ENCODE measurements around the gene IGSF21.
"Not testable (repeated sequence)": the region's sequence is repeated elsewhere in the genome, so short reads cannot be mapped to it uniquely, and the experiment has no call there.

IGSF21 gene

DNA sequence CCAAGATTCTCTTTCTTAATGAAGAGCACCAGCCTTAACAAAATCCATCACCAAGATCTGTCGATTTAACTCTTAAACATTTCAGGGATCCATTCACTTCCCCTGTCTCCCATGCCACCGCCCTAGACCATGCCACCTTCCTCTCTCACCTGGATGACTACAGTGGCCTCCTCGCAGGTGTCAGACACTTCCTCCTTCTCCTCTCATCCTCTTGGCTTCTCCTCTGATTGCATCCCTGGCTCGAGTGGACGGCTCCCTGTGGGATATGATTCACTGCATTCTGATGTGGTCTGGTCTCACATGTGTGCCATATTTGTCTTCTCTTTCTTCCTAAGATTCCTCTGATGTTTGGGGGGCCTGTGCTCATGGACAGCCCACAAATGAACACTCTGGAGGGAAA is 306.7 kb downstream of the IGSF21 start:
- TF ChIP-seq, protein P1, sequence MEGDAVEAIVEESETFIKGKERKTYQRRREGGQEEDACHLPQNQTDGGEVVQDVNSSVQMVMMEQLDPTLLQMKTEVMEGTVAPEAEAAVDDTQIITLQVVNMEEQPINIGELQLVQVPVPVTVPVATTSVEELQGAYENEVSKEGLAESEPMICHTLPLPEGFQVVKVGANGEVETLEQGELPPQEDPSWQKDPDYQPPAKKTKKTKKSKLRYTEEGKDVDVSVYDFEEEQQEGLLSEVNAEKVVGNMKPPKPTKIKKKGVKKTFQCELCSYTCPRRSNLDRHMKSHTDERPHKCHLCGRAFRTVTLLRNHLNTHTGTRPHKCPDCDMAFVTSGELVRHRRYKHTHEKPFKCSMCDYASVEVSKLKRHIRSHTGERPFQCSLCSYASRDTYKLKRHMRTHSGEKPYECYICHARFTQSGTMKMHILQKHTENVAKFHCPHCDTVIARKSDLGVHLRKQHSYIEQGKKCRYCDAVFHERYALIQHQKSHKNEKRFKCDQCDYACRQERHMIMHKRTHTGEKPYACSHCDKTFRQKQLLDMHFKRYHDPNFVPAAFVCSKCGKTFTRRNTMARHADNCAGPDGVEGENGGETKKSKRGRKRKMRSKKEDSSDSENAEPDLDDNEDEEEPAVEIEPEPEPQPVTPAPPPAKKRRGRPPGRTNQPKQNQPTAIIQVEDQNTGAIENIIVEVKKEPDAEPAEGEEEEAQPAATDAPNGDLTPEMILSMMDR (conservative IDR thresholded peaks at IDR 0.05; ENCODE audit: low read length): no peak
- no peak for DNase-seq (ENCODE audit: low read depth)
- no peak overlapping the region for H3K4me3 ChIP-seq (ENCODE audit: low read length)

DNA sequence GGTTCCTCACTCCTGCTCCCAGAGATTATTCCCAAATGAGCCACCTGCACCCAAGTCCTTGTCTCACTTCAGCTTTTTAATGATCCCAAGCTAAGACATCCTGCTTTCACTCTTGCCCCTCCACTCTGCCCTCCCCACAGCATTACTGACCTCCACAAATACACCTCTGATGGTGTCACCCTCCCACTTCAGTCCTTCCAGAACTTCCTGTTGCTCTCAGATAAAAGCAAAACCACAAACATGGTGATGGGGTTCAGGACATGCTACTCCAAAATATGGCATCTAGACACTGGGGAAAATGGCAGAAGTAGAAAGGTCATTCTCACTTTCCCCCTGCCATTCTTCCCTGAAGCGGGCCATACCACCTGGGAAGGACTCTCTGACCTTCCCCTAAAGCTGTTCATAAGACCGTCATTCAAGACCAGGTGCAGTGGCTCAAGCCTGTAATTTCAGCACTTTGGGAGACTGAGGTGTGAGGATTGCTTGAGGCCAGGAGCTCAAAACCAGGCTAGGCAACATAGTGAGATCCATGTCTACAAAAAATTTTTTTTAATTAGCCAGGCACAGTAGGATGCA is 307.4 kb downstream of the IGSF21 start:
- DNase-seq (ENCODE audit: low read depth): no peak
- TF ChIP-seq, protein P1 (conservative IDR thresholded peaks at IDR 0.05; ENCODE audit: low read length): no peak
- H3K4me3 ChIP-seq (ENCODE audit: low read length): no peak overlapping the region

DNA sequence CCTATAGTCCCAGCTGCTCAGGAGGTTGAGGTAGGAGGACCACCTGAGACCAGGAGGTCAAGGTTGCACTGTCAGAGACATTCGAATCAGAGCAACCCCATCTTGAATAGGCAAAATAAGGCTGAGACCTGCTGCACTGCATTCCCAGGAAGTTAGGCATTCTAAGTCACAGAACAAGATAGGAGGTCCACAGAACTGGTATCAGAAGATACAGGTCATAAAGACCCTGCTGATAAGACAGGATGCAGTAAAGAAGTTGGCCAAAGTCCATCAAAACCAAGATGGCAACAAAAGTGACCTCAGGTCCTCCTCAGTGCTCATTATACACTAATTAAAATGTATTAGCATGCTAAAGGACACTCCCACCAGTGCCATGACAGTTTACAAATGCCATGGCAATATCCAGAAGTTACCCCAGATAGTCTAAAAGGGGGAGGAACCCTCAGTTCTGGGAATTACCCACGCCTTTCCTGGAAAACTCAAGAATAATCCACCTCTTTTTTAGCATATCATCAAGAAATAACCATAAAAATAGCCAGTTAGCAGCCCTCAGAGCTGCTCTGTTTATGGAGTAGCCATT is 307.9 kb downstream of the IGSF21 start:
- DNase-seq (ENCODE audit: low read depth): no peak
- no peak overlapping the region for H3K4me3 ChIP-seq (ENCODE audit: low read length)
- TF ChIP-seq, protein P1 (conservative IDR thresholded peaks at IDR 0.05; ENCODE audit: low read length): no peak

DNA sequence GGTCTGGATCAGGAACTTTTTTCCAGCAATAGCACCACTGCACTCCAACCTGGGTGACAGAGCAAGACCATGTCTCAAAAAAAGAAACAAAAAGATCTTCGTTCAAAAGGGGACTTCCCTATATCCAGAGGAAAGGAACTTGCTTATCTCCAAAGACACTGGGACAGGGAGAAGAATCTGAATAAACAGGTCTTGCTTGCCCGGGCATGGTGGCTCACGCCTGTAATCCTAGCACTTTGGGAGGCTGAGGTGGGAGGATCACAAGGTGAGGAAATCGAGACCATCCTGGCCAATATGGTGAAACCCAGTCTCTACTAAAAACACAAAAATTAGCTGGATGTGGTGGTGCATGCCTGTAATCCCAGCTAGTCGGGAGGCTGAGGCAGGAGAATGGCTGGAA is 308.5 kb downstream of the IGSF21 start:
- DNase-seq (ENCODE audit: low read depth); H3K4me3 ChIP-seq (ENCODE audit: low read length): not testable (repeated sequence)

DNA sequence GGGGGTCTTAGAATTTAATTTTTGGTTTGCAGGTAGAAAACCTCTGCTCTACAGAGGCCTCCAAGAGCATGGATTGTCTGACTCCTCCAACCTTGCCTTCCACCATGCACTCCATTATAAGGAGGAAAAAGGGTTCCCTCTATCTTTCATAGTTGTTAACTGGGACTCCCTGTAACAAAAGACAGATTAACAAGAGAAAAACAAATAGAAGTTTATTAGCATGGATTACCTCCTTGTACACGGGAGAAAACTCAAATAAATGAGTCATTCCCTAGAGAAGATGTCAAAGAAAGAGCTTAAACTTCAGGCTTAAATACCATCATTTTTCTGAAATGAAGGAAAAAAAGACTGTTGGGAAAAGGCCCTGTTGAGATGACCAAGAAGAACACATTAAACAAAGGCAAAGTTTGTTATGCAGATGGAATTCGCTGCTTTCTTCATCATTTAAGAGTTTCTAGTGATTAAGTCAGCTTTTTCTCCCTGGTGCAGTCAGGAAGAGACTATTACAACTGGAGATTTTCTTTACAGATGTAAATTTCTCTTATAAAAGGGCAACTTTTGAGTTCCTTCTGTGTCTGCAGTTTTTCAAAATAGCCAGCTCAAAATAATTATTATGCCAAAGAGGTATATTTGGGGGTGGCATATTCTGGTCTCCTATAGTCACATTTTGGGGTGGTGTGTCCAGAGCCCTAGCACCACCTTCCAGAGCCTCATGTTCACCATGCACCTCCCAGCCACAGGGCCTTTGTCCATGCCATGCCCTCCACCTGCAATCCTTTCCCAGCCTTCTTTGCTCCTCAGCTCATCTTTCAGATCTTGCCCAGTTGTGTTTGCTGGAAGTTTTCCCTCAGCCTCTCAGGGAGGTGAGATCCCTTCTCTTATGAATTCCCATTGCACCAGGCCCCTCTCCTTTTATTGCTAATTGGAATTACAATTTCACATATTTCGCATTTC is 310.0 kb downstream of the IGSF21 start:
- no peak for DNase-seq (ENCODE audit: low read depth)
- no peak overlapping the region for H3K4me3 ChIP-seq (ENCODE audit: low read length)

DNA sequence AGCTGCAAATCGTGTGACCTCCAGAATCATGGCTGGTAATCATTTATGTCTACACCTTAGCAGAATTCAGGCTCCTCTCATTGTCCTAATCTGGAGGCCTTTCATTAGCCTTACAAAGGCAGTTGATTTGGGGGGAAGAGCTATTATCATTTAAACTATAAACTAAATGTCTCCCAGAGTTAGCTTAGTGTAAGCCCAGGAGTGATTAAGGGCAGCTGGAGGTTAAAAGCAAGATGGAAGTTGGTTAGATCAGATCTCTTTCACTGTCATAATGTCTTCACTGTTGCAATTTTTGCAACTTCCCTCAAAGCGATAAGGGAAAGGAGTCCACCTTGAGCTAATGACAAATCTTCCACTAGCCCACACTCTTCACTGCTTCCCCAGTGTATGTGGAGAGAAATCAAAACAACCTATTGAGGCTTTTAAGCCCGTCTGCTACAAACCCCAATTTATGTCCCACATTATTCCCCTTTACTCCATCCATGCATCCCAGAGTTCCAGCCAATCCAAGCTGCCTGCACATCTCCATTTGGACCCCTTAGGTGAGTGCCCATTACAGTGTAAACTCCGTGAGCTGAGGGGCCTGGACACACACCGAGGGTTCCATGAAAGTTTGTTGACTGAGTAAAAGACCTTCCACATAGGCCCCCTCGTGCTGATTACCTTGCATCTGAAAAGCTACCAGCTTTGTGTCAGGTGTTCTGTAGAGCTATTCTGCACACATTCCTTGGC is 311.7 kb downstream of the IGSF21 start:
- TF ChIP-seq, protein P1 (conservative IDR thresholded peaks at IDR 0.05; ENCODE audit: low read length): no peak
- DNase-seq (ENCODE audit: low read depth): no peak
- no peak overlapping the region for H3K4me3 ChIP-seq (ENCODE audit: low read length)

More for the DNA sequence above, 310.0 kb downstream of the IGSF21 start:
- TF ChIP-seq, protein P1 (conservative IDR thresholded peaks at IDR 0.05; ENCODE audit: low read length): no peak

DNA sequence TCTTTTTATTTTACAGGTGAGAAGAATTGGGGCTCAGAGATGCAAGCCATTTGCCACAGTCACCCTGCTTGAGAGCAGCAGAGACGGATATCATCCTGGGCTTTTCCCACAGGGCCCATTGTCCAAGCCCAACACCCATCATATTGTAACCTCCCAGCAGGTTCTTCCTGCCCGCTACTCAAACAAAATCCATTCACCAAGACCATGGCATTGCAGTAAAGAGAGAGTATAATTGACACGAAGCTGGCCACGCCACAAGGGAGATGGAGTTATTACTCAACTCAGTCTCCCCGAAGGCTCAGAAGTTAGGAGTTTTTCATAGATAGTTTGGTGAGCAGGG is 312.2 kb downstream of the IGSF21 start:
- TF ChIP-seq, protein P1 (conservative IDR thresholded peaks at IDR 0.05; ENCODE audit: low read length): no peak
- DNase-seq (ENCODE audit: low read depth): no peak
- H3K4me3 ChIP-seq (ENCODE audit: low read length): no peak overlapping the region

All from AG10803 (cell line).